Fibroblast of lung (primary cell): ENCODE data around the gene ASH1L.

Experiments used
- EZH2 ChIP-seq: IDR thresholded peaks from 2 replicates; pipeline ENCODE4 v1.5.1; 2012; ENCODE audit warnings: low read length, control low read depth, mild to moderate bottlenecking; ENCODE audit errors: missing control alignments
- TF ChIP-seq, protein P1 (sequence below), 2 donors: IDR thresholded peaks in 1 of 2; conservative IDR thresholded peaks in 1 of 2; 1 replicate in 1 of 2; 2 replicates in 1 of 2; pipeline ENCODE4 v1.5.1; 2011 to 2012; ENCODE audit warnings: low read length in 2 of 2, control low read depth in 1 of 2, inconsistent platforms in 1 of 2, low read depth in 1 of 2, mild to moderate bottlenecking in 1 of 2

DNA sequence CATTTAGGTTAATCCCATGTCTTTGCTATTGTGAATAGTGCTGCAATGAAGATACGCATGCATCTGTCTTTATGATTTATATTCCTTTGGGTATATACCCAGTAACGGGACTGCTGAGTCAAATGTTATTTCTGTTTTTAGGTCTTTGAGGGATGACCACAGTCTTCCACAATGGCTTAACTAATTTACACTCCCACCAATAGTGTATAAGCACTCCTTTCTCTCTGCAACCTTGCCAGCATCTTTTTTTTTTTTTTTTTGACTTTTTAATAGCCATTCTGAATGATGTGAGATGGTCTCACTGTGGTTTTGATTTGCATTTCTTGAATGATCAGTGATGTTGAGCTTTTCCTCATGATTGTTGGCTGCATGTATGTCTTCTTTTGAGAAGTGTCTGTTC lies 33.5 kb downstream of the ASH1L start:
- TF ChIP-seq, protein P1, sequence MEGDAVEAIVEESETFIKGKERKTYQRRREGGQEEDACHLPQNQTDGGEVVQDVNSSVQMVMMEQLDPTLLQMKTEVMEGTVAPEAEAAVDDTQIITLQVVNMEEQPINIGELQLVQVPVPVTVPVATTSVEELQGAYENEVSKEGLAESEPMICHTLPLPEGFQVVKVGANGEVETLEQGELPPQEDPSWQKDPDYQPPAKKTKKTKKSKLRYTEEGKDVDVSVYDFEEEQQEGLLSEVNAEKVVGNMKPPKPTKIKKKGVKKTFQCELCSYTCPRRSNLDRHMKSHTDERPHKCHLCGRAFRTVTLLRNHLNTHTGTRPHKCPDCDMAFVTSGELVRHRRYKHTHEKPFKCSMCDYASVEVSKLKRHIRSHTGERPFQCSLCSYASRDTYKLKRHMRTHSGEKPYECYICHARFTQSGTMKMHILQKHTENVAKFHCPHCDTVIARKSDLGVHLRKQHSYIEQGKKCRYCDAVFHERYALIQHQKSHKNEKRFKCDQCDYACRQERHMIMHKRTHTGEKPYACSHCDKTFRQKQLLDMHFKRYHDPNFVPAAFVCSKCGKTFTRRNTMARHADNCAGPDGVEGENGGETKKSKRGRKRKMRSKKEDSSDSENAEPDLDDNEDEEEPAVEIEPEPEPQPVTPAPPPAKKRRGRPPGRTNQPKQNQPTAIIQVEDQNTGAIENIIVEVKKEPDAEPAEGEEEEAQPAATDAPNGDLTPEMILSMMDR (conservative IDR thresholded peaks at IDR 0.05 in 1 of 2, IDR thresholded peaks at IDR 0.05 in 1 of 2; ENCODE audit: low read depth in 1 of 2, low read length in 2 of 2) = no peak
- TF ChIP-seq EZH2 = no peak
